Stimulated activated naive B cell treated with anti-CD40 and anti-IgM and Interleukin-4, amounts not matched to agents 10 μg/mL and 1 μg/mL and 100 μg/mL, for 72 hours (primary cell): ENCODE results near the gene GJD4.

ENCODE experiments used
- ATAC-seq, 2 donors: fragments of 150-1000 bp; cut with Tn5 transposase; replicated peaks; 2 replicates each; pipeline ENCODE4 v1.10.0; 2021; ENCODE audit warnings: moderate library complexity in 1 of 2
- DNase-seq: peaks from one replicate; pipeline ENCODE4 v3.0.0; 2021
- H3K27ac Mint-ChIP-seq: one replicate; pipeline ENCODE4 v1.8.0; 2022; ENCODE audit warnings: mild to moderate bottlenecking, mixed read lengths
- H3K27me3 Mint-ChIP-seq, 2 donors: one replicate each; pipeline ENCODE4 v1.8.0; 2022; ENCODE audit warnings: mixed read lengths in 2 of 2
- H3K36me3 Mint-ChIP-seq, 2 donors: one replicate each; pipeline ENCODE4 v1.8.0; 2022; ENCODE audit warnings: mixed read lengths in 2 of 2, mild to moderate bottlenecking in 1 of 2
- H3K4me1 Mint-ChIP-seq, 2 donors: one replicate each; pipeline ENCODE4 v1.8.0; 2022; ENCODE audit warnings: mixed read lengths in 2 of 2, mild to moderate bottlenecking in 1 of 2
- H3K4me3 Mint-ChIP-seq, 2 donors: one replicate each; pipeline ENCODE4 v1.8.0; 2022; ENCODE audit warnings: mild to moderate bottlenecking in 2 of 2, mixed read lengths in 2 of 2, moderate library complexity in 1 of 2
- H3K9me3 Mint-ChIP-seq, 2 donors: one replicate each; pipeline ENCODE4 v1.8.0; 2022; ENCODE audit warnings: mixed read lengths in 2 of 2, mild to moderate bottlenecking in 1 of 2

GJD4 gene

DNA sequence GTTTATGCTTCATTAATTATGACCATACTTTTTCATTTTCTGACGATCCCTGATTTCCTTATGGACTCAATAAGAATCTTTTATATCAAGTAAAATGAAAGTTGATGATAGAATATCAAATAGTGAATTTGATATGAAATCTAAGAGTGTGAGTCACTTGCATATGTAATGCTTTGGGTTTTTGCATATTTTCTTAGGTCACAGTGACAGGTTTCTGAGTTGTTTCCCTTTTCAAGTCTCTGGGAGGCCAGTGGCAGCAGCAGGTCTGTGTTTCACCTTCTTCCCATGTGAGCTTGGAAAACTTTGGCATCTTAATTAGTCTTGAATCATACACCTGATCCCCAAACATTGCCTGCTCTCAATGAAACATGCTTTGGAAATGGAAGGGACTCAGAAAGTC lies 34.7 kb upstream of the GJD4 start:
- ATAC-seq (no peak), DNase-seq (no peak)
- Mint-ChIP-seq H3K4me1 (peaks cover 0 to 3% of the 10 kb centered on the region in 2 donors), H3K9me3 (no peaks in the 10 kb centered on the region), H3K27ac (no peak overlapping the region), H3K4me3 (no peak overlapping the region), H3K36me3 (peaks cover 37 to 57% of the 10 kb centered on the region in 2 donors), H3K27me3 (no peaks in the 10 kb centered on the region)

- no peak for DNase-seq
- Mint-ChIP-seq H3K4me1 (no peaks in the 10 kb centered on the region), H3K9me3 (no peaks in the 10 kb centered on the region), H3K27me3 (no peaks in the 10 kb centered on the region), H3K27ac (no peak overlapping the region), H3K36me3 (peaks cover 27 to 44% of the 10 kb centered on the region in 2 donors), H3K4me3 (no peak overlapping the region)
- no peak for ATAC-seq
Observed at GRCh38 chr10:35572583-35572982, 32.6 kb upstream of the GJD4 start.

GRCh38 chr10:35573796-35574195 lies 31.3 kb upstream of the GJD4 start:
- Mint-ChIP-seq H3K27ac (no peak overlapping the region), H3K9me3 (peaks cover 0 to 4% of the 10 kb centered on the region in 2 donors), H3K4me3 (no peak overlapping the region), H3K27me3 (no peaks in the 10 kb centered on the region), H3K36me3 (peaks cover 18 to 33% of the 10 kb centered on the region in 2 donors), H3K4me1 (no peaks in the 10 kb centered on the region)
- ATAC-seq, result no peak
- no peak for DNase-seq

- Mint-ChIP-seq H3K4me3 (no peak overlapping the region), H3K27ac (no peak overlapping the region), H3K4me1 (no peaks in the 10 kb centered on the region), H3K36me3 (peaks cover 10 to 23% of the 10 kb centered on the region in 2 donors), H3K27me3 (no peaks in the 10 kb centered on the region), H3K9me3 (peaks cover 0 to 4% of the 10 kb centered on the region in 2 donors)
- ATAC-seq, result no peak
- DNase-seq, result no peak
Observed at GRCh38 chr10:35574924-35575352, 30.2 kb upstream of the GJD4 start.

- no peaks in the 10 kb centered on the region for H3K27me3 Mint-ChIP-seq
- H3K36me3 Mint-ChIP-seq, result peaks cover 10 to 23% of the 10 kb centered on the region in 2 donors
- ATAC-seq (no peak), DNase-seq (no peak)
- no peak overlapping the region for H3K27ac Mint-ChIP-seq
- no peak overlapping the region for H3K4me3 Mint-ChIP-seq
- no peaks in the 10 kb centered on the region for H3K4me1 Mint-ChIP-seq
- peaks cover 0 to 4% of the 10 kb centered on the region in 2 donors for H3K9me3 Mint-ChIP-seq
Observed at GRCh38 chr10:35575640-35576039, 29.5 kb upstream of the GJD4 start.

GRCh38 chr10:35576730-35577129 lies 28.4 kb upstream of the GJD4 start:
- Mint-ChIP-seq H3K27me3 (no peaks in the 10 kb centered on the region), H3K36me3 (peaks cover 10 to 19% of the 10 kb centered on the region in 2 donors), H3K4me1 (no peaks in the 10 kb centered on the region), H3K4me3 (no peak overlapping the region), H3K9me3 (peaks cover 0 to 4% of the 10 kb centered on the region in 2 donors), H3K27ac (no peak overlapping the region)
- DNase-seq (no peak), ATAC-seq (no peak)

DNA sequence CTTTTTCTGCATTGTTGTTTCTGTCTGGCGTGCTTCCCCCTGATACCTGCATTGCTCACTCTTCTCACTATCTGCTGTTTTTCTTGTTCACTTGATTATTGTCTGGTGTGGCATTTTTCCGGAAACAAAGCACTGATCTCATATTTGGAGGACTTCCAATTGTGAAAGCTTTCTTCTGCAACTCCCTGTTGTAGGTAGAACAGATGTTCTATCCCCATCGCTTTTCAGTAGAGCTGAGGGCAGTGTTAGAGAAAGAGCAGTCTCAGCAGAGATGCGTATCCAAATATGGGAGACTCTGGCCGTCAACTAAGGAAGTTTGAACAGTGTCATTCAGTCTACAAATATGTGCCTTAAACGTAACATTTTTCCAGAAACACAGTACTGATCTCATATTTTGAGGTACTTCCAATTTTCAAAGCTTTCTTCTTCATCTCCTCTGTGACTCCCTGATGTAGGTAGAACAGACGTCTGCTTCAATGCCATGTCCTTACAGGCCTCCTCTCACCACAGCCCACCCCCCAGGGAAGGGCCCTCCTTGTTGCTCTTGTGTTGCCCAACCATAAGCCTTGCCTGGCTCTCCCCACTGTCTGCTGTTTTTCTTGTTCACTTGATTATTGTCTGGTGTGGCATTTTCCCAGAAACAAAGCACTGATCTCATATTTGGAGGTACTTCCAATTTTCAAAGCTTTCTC lies 27.1 kb upstream of the GJD4 start:
- peaks cover 9 to 13% of the 10 kb centered on the region in 2 donors for H3K36me3 Mint-ChIP-seq
- no peak for ATAC-seq
- H3K4me1 Mint-ChIP-seq, result no peaks in the 10 kb centered on the region
- H3K27me3 Mint-ChIP-seq, result no peaks in the 10 kb centered on the region
- H3K27ac Mint-ChIP-seq, result no peak overlapping the region
- H3K9me3 Mint-ChIP-seq, result peaks cover 0 to 4% of the 10 kb centered on the region in 2 donors
- DNase-seq, result no peak
- H3K4me3 Mint-ChIP-seq, result no peak overlapping the region

DNA sequence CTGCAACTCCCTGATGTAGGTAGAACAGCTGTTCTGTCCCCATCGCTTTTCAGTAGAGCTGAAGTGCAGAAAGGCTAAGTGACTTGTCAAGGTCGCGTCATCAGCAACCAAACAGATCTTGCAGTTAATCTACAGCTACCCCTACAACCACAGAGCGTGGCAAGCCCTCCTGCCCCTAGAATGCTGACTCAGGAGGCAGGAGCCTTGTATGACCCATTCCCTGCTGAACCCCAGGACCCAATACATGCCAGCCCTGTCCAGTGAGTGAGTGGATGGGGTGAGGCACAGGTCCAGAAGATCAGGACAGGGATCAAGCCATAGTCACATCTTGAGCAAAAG lies 26.6 kb upstream of the GJD4 start:
- no peak for DNase-seq
- no peak for ATAC-seq
- H3K4me1 Mint-ChIP-seq, result no peaks in the 10 kb centered on the region
- no peak overlapping the region for H3K27ac Mint-ChIP-seq
- no peaks in the 10 kb centered on the region for H3K27me3 Mint-ChIP-seq
- peaks cover 6 to 10% of the 10 kb centered on the region in 2 donors for H3K36me3 Mint-ChIP-seq
- H3K4me3 Mint-ChIP-seq, result no peak overlapping the region
- peaks cover 0 to 4% of the 10 kb centered on the region in 2 donors for H3K9me3 Mint-ChIP-seq

- peaks cover 4 to 6% of the 10 kb centered on the region in 2 donors for H3K36me3 Mint-ChIP-seq
- H3K9me3 Mint-ChIP-seq, result peaks cover 0 to 4% of the 10 kb centered on the region in 2 donors
- H3K27ac Mint-ChIP-seq, result no peak overlapping the region
- H3K4me1 Mint-ChIP-seq, result no peaks in the 10 kb centered on the region
- DNase-seq (no peak), ATAC-seq (no peak)
- no peaks in the 10 kb centered on the region for H3K27me3 Mint-ChIP-seq
- H3K4me3 Mint-ChIP-seq, result no peak overlapping the region
Observed at GRCh38 chr10:35579116-35579515, 26.0 kb upstream of the GJD4 start.

DNA sequence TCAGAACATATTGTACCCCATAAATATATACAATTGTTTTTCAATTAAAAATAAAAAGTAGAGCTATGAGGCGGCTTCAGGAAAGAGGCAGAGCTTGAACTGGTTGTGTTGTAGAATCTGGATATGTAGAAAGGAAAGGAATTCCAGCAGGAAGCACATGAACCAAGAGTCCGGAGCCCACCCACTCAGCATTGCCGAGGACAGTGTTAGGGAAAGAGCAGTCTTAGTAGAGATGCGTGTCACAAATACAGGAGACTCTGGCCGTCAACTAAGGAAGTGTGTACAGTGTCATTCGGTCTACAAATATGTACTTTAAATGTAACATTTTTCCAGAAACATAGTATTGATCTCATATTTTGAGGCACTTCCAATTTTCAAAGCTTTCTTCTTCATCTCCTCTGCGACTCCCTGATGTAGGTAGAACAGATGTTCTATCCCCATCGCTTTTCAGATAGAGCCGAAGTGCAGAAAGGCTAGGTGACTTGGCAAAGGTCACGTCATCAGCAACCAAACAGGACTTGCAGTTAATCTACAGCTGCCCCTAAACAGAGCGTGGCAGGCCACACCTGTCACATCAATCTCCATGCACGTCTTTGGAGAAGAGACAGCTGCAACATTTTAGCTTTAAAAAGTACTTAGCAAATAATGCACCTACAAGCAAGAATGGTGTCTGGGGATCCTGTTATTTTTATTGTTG lies 25.3 kb upstream of the GJD4 start:
- Mint-ChIP-seq H3K9me3 (peaks cover 0 to 4% of the 10 kb centered on the region in 2 donors), H3K4me3 (no peak overlapping the region), H3K4me1 (no peaks in the 10 kb centered on the region), H3K36me3 (peaks cover 4 to 6% of the 10 kb centered on the region in 2 donors), H3K27ac (no peak overlapping the region), H3K27me3 (no peaks in the 10 kb centered on the region)
- DNase-seq (no peak), ATAC-seq (no peak)

GRCh38 chr10:35580423-35580770 lies 24.7 kb upstream of the GJD4 start:
- Mint-ChIP-seq H3K4me1 (no peaks in the 10 kb centered on the region), H3K4me3 (no peak overlapping the region), H3K9me3 (peaks cover 0 to 4% of the 10 kb centered on the region in 2 donors), H3K27ac (no peak overlapping the region), H3K36me3 (peaks cover 2 to 3% of the 10 kb centered on the region in 2 donors), H3K27me3 (peaks cover 5% of the 10 kb centered on the region in 2 donors)
- DNase-seq, result no peak
- no peak for ATAC-seq

DNA sequence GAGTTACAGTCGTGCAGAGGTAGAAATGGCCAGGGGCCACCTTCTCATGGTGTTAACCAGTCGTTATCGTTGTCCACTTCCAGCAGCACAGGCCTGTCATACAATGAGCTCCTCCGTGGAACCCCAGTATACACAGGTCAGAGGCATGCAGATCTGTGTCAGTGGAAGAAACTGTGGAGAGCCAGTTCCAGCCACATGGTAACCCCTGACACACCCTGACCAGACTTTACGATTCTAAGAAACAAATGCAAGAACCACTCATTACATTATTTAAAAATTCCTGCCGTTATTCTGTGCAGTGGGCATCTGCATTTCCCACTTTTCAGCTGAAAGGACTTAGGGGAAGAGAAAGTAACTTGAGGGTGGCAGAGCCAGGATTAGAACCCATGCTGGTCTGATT lies 23.5 kb upstream of the GJD4 start:
- peaks cover 8 to 14% of the 10 kb centered on the region in 2 donors for H3K27me3 Mint-ChIP-seq
- peaks cover 0 to 4% of the 10 kb centered on the region in 2 donors for H3K9me3 Mint-ChIP-seq
- DNase-seq (no peak), ATAC-seq (no peak)
- H3K4me3 Mint-ChIP-seq, result no peak overlapping the region
- no peak overlapping the region for H3K27ac Mint-ChIP-seq
- no peaks in the 10 kb centered on the region for H3K4me1 Mint-ChIP-seq
- H3K36me3 Mint-ChIP-seq, result no peaks in the 10 kb centered on the region

GRCh38 chr10:35584946-35585345 lies 20.2 kb upstream of the GJD4 start:
- DNase-seq, result no peak
- no peak overlapping the region for H3K4me3 Mint-ChIP-seq
- H3K27ac Mint-ChIP-seq, result no peak overlapping the region
- no peaks in the 10 kb centered on the region for H3K4me1 Mint-ChIP-seq
- ATAC-seq, result no peak
- H3K9me3 Mint-ChIP-seq, result no peaks in the 10 kb centered on the region
- no peaks in the 10 kb centered on the region for H3K36me3 Mint-ChIP-seq
- peaks cover 18 to 24% of the 10 kb centered on the region in 2 donors for H3K27me3 Mint-ChIP-seq

DNA sequence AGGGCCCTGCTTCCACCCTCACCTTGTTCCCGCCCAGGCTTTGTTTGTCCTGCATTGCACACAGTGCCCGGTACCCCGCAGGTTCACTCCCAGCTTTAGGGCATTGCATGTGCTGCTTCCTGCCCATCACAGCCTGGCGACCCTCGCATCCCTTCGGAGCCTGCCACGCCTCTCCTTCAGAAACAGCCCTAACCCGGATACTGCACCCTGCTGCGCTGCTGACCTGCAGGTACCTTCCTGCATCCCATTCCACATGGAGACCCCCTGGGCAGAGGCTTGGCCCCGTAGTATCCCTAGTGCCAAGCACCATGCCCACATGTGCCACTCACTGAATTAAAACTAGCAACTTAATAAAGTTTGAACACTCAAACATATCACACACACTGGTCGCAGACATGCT lies 19.8 kb upstream of the GJD4 start:
- Mint-ChIP-seq H3K36me3 (no peaks in the 10 kb centered on the region), H3K4me3 (no peak overlapping the region), H3K27ac (no peak overlapping the region), H3K9me3 (no peaks in the 10 kb centered on the region), H3K27me3 (peaks cover 18 to 24% of the 10 kb centered on the region in 2 donors), H3K4me1 (no peaks in the 10 kb centered on the region)
- ATAC-seq, result no peak
- no peak for DNase-seq

- DNase-seq, result no peak
- no peak overlapping the region for H3K4me3 Mint-ChIP-seq
- H3K27me3 Mint-ChIP-seq, result peaks cover 22 to 28% of the 10 kb centered on the region in 2 donors
- no peaks in the 10 kb centered on the region for H3K4me1 Mint-ChIP-seq
- no peak overlapping the region for H3K27ac Mint-ChIP-seq
- peaks cover 2 to 4% of the 10 kb centered on the region in 2 donors for H3K9me3 Mint-ChIP-seq
- H3K36me3 Mint-ChIP-seq, result peaks cover 3 to 4% of the 10 kb centered on the region in 2 donors
- ATAC-seq, result no peak
Observed at GRCh38 chr10:35585903-35586535, 19.1 kb upstream of the GJD4 start.
